ENCODE results near the gene GALNT18. TPM values are rescaled to one million over a fixed set of nuclear protein-coding genes. Genes with fewer than 3 reads are reported as not detected.

The GALNT18 gene
- total RNA-seq, 1 donor from 2014 or later: not detected

GRCh38 chr11:11604370-11604990 is 17.3 kb downstream of the GALNT18 start:
- TF ChIP-seq, protein P1, sequence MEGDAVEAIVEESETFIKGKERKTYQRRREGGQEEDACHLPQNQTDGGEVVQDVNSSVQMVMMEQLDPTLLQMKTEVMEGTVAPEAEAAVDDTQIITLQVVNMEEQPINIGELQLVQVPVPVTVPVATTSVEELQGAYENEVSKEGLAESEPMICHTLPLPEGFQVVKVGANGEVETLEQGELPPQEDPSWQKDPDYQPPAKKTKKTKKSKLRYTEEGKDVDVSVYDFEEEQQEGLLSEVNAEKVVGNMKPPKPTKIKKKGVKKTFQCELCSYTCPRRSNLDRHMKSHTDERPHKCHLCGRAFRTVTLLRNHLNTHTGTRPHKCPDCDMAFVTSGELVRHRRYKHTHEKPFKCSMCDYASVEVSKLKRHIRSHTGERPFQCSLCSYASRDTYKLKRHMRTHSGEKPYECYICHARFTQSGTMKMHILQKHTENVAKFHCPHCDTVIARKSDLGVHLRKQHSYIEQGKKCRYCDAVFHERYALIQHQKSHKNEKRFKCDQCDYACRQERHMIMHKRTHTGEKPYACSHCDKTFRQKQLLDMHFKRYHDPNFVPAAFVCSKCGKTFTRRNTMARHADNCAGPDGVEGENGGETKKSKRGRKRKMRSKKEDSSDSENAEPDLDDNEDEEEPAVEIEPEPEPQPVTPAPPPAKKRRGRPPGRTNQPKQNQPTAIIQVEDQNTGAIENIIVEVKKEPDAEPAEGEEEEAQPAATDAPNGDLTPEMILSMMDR (IDR thresholded peaks at IDR 0.05): no peak
- no peak for DNase-seq
- Mint-ChIP-seq H3K4me1 (no peaks in the 10 kb centered on the region), H3K4me3 (no peak overlapping the region), H3K9me3 (peaks cover 5% of the 10 kb centered on the region), H3K27ac (no peak overlapping the region), H3K27me3 (peaks cover 31% of the 10 kb centered on the region), H3K36me3 (ENCODE audit: low read depth) (no peaks in the 10 kb centered on the region)
- ChIA-PET POLR2A (no interaction called here), CTCF (no interaction called here)
- intact Hi-C loops (cut with micrococcal nuclease): no loop called here
- ATAC-seq (ENCODE audit: low read depth): no peak

GRCh38 chr11:11602011-11602410 is 19.8 kb downstream of the GALNT18 start:
- TF ChIP-seq, protein P1 (IDR thresholded peaks at IDR 0.05): no peak
- Mint-ChIP-seq H3K4me3 (no peak overlapping the region), H3K36me3 (ENCODE audit: low read depth) (no peaks in the 10 kb centered on the region), H3K4me1 (no peaks in the 10 kb centered on the region), H3K27ac (no peak overlapping the region), H3K9me3 (peaks cover 5% of the 10 kb centered on the region), H3K27me3 (peaks cover 21% of the 10 kb centered on the region)
- no peak for ATAC-seq (ENCODE audit: low read depth)
- POLR2A ChIA-PET: no interaction called here
- no peak for DNase-seq
- intact Hi-C loops (cut with micrococcal nuclease): no loop called here
- CTCF ChIA-PET: no interaction called here

DNA sequence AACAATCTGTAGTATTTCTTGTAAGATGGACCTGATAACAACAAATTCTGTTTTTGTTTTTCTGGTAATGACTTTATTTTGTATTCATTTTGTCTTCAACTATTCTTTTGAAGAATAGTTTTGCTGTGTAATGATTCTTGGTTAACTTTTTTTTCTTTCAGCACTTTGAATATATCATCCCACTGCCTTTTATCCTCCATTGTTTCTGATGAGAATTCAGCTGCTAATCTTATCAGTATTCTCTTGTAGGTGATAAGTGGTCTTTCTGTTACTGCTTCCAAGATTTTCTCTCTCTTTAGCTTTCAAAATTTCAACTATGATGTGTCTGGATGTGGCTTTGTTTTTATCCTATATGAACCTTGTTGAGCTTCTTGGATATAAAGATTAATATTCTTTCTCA is 21.5 kb downstream of the GALNT18 start:
- Mint-ChIP-seq H3K27ac (no peak overlapping the region), H3K4me3 (no peak overlapping the region), H3K9me3 (peaks cover 5% of the 10 kb centered on the region), H3K4me1 (no peaks in the 10 kb centered on the region), H3K27me3 (peaks cover 21% of the 10 kb centered on the region), H3K36me3 (ENCODE audit: low read depth) (no peaks in the 10 kb centered on the region)
- CTCF ChIA-PET: no interaction called here
- ATAC-seq (ENCODE audit: low read depth) (no peak), DNase-seq (no peak)
- TF ChIP-seq, protein P1 (IDR thresholded peaks at IDR 0.05): no peak
- POLR2A ChIA-PET: no interaction called here
- intact Hi-C loops (cut with micrococcal nuclease): no loop called here

DNA sequence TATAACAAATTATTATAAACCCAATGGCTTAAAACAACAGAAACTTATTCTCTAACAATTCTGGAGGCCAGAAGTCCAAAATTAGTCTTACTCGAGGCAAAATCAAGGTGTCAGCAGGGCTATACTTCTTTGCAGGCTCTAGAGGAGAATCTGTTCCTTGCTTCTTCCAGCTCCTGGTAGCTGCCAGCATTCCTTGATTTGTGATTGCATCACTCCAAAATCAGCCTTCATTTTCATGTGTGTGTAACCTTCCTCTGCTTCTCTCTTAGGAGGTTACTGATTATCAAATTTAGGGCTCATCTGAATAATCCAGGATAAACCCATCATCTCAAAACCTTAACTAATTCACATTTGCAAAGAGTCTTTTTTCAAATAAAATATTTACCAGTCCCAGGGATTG is 23.6 kb downstream of the GALNT18 start:
- no peaks in the 10 kb centered on the region for H3K4me1 Mint-ChIP-seq
- ChIA-PET CTCF (no interaction called here), POLR2A (no interaction called here)
- DNase-seq (no peak), ATAC-seq (ENCODE audit: low read depth) (no peak)
- no peaks in the 10 kb centered on the region for H3K36me3 Mint-ChIP-seq (ENCODE audit: low read depth)
- peaks cover 11% of the 10 kb centered on the region for H3K27me3 Mint-ChIP-seq
- H3K27ac Mint-ChIP-seq: no peak overlapping the region
- TF ChIP-seq, protein P1 (IDR thresholded peaks at IDR 0.05): no peak
- peaks cover 5% of the 10 kb centered on the region for H3K9me3 Mint-ChIP-seq
- H3K4me3 Mint-ChIP-seq: no peak overlapping the region
- intact Hi-C loops (cut with micrococcal nuclease): no loop called here

DNA sequence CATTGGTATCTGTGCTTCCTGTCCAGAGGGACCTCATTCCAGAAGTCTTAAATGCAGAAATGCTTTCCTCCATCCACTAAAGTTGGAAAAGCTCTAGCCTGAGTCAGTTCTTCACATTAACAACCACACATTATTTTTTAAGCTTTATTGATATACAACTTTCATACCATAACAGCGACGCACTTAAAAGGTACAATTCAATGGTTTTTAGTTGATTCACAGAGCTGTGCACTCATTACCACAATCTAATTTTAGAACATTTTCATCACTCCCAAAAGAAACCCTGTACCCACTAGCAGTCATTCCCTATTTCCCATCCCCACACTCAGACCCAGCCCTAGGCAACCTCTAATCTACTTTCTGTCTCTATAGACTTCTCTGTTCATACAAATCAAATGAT is 27.6 kb downstream of the GALNT18 start:
- DNase-seq: no peak
- Mint-ChIP-seq H3K4me3 (no peak overlapping the region), H3K36me3 (ENCODE audit: low read depth) (no peaks in the 10 kb centered on the region), H3K9me3 (no peaks in the 10 kb centered on the region), H3K4me1 (no peaks in the 10 kb centered on the region), H3K27me3 (no peaks in the 10 kb centered on the region), H3K27ac (no peak overlapping the region)
- ChIA-PET CTCF (no interaction called here), POLR2A (no interaction called here)
- no peak for ATAC-seq (ENCODE audit: low read depth)
- TF ChIP-seq, protein P1 (IDR thresholded peaks at IDR 0.05): no peak
- intact Hi-C loops (cut with micrococcal nuclease): no loop called here

All from activated B cell treated with CpG ODN at 0.5 μM for 24 hours (primary cell).